HL-60 (cell line): Measurements from ENCODE around the gene PRKACG.
A peak's percentile ranks its signal among the peaks of the same experiment; 100 is the strongest.

ENCODE experiments used
- DNase-seq, 2 experiments: peaks; one replicate each; pipeline ENCODE4 v3.0.0-alpha.2; 2010 to 2020; ENCODE audit warnings: low read depth in 1 of 2, low spot score in 1 of 2
- H3K27ac ChIP-seq: fragments of 250-450 bp; sonication (Bioruptor Pico); replicated peaks from 2 replicates; pipeline ENCODE4 v1.5.1; 2020; ENCODE audit warnings: mild to moderate bottlenecking, moderate library complexity
- H3K27me3 ChIP-seq: fragments of 250-450 bp; sonication (Bioruptor Pico); 2 replicates; pipeline ENCODE4 v1.5.1; 2021; ENCODE audit warnings: mild to moderate bottlenecking, moderate library complexity; ENCODE audit not compliant: insufficient read depth, poor library complexity, severe bottlenecking
- H3K4me3 ChIP-seq: replicated peaks from 2 replicates; pipeline ENCODE4 v1.5.1; 2011; ENCODE audit warnings: mild to moderate bottlenecking, control low read depth, low read length; ENCODE audit not compliant: insufficient read depth
- CTCF ChIP-seq: IDR thresholded peaks from one replicate; pipeline ENCODE4 v1.5.1; 2011; ENCODE audit warnings: low read length, control low read depth, inconsistent platforms; ENCODE audit not compliant: insufficient read depth
- GABPA ChIP-seq: IDR thresholded peaks from 2 replicates; pipeline ENCODE4 v1.6.1; 2012; ENCODE audit warnings: low read depth
- POLR2AphosphoS5 ChIP-seq: IDR thresholded peaks from 2 replicates; pipeline ENCODE4 v1.6.1; 2012; ENCODE audit warnings: low read depth
- REST ChIP-seq: IDR thresholded peaks from 2 replicates; pipeline ENCODE4 v1.6.1; 2012; ENCODE audit warnings: low read depth; ENCODE audit not compliant: insufficient replicate concordance
- SPI1 ChIP-seq: IDR thresholded peaks from 2 replicates; pipeline ENCODE4 v1.6.1; 2012; ENCODE audit warnings: low read depth, mild to moderate bottlenecking, borderline replicate concordance

PRKACG gene

GRCh38 chr9:69003051-69003450, 10.9 kb downstream of the PRKACG start:
- DNase-seq: no peak
- no peaks in the 10 kb centered on the region for H3K27me3 ChIP-seq
- H3K4me3 ChIP-seq: no peak overlapping the region
- no peak for TF ChIP-seq CTCF
- TF ChIP-seq GABPA: no peak
- no peak for TF ChIP-seq POLR2AphosphoS5
- TF ChIP-seq REST: no peak
- no peak for TF ChIP-seq SPI1
- no peak overlapping the region for H3K27ac ChIP-seq

GRCh38 chr9:69001921-69002320, 12.0 kb downstream of the PRKACG start:
- Histone ChIP-seq H3K27ac (no peak overlapping the region), H3K27me3 (no peaks in the 10 kb centered on the region), H3K4me3 (no peak overlapping the region)
- no peak for TF ChIP-seq SPI1
- no peak for TF ChIP-seq POLR2AphosphoS5
- no peak for DNase-seq

GRCh38 chr9:68999393-69000105, 14.4 kb downstream of the PRKACG start:
- DNase-seq: peak; percentile 47 to 88
- no peak overlapping the region for H3K27ac ChIP-seq
- no peak overlapping the region for H3K4me3 ChIP-seq
- no peaks in the 10 kb centered on the region for H3K27me3 ChIP-seq
- TF ChIP-seq CTCF: peak; percentile 87
- TF ChIP-seq GABPA: no peak

- DNase-seq: no peak
- TF ChIP-seq REST (no peak), SPI1 (no peak), POLR2AphosphoS5 (no peak), CTCF (no peak), GABPA (no peak)
- Histone ChIP-seq H3K27me3 (no peaks in the 10 kb centered on the region), H3K4me3 (no peak overlapping the region), H3K27ac (no peak overlapping the region)
Measured at GRCh38 chr9:68998812-68999211, 15.1 kb downstream of the PRKACG start.
